OCI-M2 (cell line): Measurements from ENCODE around the gene MLLT3.

ENCODE experiments used
- DNase-seq: peaks from one replicate; lab custom pipeline; 2025; ENCODE audit not compliant: unreplicated experiment; lab: John Stamatoyannopoulos, UW

MLLT3 gene

DNA sequence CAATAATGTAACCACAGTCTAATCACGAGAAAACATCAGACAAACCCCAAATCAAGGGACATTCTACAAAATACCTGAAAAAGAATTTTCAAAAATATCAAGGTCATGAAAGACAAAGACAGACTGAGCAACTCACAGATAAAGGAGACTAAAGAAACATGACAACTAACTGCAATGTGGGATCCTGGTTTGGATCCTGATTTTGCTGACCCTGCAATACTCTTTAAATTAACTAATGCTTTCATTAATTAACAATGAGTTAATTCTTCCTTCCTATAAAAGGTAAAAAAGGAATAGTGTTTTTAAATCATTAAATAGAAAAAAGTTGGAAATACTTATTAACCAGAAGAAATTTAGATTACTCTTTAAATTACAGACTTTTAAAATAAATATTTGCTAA, 103.6 kb downstream of the MLLT3 start:
- no peak for DNase-seq

DNA sequence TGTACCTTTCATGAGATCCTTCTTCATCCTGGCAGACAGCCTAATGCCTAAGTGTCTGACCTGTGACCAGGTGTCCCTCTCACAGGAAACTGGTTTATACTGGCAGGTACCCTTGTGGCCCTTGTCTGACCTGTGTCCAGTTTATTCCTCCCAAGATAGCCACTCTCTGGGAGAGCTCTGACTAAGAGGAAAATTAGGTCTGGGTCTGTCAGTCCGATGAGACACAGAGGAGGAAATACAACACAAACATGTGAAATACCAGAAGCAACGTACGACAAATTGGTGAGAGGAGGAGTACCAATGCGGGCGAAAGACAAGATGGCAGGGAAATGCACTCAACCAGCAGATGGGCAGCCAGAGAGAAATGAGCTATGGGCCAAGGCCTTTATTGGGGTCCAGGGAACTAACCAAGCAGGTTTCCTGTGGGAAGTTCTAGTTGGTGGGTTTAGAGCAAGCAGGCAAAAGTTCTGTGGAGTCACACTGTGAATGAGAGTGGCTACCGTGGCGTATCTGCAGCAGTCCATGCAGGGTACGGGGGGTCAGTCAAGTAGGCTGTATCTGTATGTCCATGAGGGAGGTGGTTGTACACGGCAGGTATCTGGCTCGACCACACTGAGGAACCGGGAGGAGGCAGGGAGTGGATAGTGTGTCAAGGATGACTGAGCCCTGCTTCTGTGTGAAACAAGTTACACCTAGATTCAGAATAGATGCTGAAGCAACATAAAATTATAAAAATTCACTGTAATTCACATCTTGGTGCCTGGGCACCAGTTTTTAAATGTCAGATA, 109.0 kb downstream of the MLLT3 start:
- no peak for DNase-seq

DNA sequence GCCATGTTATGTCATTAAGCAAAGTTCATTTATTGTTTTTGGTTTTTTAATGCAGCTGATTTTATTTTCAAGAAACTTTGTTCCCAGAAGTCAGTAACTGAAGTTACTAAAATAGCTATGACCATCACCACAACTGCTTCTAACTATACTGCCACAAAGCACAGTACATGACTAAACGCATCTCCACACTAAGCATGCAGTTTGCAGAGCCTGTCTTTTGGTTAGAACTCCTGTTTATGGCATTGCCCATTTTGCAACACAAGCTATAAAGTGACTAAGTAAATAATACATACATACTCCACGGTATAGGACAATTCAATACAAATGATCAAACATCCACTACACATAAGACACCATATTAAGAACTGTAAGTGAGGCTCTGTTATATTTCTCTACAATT, 109.7 kb downstream of the MLLT3 start:
- DNase-seq = no peak

DNA sequence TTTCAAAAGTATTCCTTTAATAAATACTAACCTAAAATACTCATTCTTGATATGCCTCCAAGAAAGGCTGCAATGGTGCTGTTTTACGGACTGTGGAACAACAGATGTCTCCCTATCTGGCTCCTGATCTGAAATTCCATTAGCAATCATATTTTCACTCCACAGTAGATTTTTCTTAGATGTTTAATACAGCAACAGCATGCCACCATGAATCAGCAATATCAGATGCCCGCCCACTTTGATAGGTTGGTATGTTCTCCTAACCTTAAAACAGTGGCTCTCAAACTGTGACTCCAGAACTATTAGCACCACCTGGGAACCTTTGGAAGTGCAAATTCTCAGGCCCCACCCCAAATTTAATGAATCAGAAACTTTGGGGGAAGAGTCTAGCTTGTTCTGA, 110.2 kb downstream of the MLLT3 start:
- no peak for DNase-seq

DNA sequence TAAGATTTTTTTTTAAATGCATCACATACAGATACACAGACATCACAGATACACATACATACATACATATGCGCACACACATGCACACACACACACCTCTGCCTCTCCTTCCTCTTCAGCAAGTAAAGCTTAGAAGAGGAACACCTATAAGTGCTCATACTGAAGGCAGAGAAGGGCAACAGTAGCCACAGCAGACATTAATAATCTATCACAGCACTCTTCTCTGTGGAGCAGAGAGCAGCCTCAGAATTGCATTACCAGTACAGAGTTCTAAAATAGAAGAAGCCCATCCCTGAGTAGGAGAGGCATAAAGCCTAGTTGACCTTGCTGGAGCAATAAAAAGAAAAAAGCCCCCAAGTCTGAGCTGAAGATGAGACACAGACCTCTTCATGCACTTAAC, 110.6 kb downstream of the MLLT3 start:
- no peak for DNase-seq

DNA sequence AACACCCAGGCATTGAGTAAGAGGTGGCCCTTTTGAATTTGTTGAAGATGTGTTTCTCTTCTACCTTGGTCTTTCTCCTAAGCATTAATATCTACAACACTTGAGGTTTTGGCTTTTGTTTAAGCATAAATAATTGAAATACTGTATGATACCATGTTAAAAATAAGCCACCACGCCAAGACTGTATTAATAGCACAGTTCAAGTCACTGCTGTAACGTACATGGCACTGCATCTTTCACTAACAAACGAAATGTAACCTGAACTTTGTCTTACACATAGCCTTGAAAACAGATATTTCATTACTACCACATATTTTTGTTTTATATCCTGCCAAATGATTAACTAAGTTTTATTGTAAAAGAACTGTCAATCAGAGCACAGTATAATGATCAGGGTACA, 112.8 kb downstream of the MLLT3 start:
- no peak for DNase-seq

DNA sequence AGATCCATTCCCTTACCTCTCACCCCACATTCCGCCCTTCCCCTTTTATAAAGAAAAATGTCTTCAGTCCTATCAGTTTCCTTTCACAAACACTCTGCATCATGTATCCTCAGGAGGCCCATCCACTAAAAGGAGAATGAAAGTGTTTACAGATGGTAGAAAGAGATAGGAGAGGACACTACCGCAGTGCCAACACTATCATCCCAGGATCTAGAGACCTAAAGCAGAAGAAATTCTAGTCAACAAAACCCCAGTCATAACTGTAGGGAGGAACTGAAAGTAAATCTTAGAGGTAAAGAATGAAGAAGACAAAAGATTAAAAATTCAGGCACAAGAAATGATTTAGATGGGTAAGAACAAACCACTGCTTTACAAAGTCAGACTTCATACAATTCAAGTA, 114.1 kb downstream of the MLLT3 start:
- DNase-seq = no peak

DNA sequence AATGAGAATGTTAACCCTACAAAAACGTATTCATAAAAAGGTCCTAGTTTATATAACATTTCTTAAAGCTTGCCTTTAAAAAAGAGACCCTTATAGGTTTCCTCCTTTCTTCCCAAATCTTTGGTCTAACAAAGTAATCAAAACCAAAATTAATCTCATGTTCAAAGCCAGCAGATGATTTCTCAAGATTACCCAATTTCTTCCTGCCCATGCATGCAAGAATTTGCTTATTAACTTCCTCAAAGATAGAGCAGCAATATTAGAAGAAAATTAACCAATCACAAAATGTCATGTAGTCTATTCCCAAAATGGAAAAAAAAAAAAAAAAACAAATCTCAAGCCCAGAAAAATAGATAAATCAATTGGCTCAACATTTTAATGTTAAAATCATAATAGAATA, 114.9 kb downstream of the MLLT3 start:
- DNase-seq = no peak

DNA sequence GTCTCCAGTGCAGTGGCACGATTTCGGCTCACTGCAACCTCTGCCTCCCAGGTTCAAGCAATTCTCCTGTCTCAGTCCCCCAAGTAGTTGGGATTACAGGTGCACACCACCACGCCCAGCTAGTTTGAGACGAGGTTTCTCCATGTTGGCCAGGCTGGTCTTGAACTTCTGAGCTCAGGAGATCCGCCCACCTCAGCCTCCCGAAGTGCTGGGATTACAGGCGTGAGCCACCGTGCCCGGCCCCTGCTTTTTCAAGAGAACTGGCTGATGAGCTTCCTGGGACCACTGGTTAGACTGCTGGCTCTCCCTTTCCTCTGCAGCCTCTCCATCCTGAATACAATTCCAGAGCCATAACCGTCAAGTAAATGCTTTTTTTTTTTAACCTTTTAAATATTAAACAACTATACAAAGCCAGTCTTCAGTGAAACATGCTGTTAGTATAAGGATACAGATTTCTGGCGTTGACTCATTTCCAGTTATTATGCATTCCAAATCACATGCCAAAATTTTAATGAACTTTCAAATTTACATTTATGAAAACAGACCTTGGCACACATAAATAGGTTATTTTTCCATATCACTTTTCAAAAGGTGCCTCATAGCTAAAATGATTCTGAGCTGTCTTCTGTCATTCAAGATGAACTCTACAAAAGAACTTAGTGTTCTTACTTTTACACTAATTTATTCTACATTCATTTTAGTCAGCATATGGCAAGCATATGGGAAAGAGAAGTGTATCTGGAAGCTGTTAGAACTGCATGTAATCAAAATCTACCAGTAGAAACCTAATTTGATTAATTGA, 116.0 kb downstream of the MLLT3 start:
- no peak for DNase-seq

DNA sequence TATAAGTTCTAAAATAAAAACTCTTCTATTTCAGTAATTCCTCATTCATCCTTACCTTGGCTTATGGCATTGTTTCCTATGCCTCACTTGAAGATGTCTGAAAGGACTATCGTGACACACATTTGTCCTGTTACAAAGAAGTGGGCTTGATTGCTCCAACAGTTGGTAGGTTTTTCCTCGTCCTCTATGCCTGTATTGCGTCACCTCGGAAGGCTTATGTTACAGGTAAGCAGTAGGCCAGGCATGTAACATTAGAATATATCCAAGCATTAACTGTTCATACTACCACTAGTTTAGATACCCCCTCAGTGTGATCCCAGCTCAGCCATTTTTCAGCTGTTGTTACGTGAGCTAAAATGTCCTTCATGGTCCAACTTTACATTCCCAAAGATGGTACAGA, 116.7 kb downstream of the MLLT3 start:
- DNase-seq = no peak

DNA sequence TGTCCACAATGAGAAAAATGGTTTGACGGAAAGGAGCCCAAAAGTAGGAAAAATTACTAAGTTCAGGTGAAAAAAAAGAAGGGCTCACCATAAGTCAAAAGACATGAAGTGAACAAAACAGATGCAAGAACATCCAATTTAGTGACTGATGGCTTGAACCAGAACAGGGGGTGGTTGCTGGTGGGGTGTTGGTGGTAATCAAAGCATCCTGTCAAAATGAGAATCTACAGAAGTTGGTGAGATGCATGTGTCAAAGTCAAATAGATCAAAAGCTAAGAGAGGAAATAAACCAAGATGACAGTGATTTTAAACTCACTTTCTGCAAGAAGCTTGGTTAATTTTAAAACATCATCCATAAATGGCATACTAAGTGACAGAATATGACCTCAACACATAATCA, 117.4 kb downstream of the MLLT3 start:
- DNase-seq = no peak

DNA sequence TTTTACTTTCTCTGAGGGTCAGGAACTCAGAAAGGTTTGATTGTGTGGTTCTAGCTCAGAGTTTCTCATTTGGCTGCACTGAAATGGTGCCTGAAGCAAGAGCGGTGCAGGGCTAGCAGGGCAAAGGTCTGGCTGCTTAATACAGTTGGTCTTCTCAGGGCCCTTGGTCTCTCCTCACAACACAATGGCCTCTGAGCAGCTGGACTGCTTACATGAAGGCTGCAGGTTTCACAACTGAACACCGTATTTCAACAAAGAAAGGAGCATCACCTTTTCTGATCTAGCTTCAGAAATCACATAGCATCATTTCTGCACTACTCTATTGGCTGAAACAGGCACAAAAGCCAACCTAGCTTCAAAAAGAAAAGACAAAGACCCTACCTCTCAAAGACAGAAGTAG, 122.2 kb downstream of the MLLT3 start:
- no peak for DNase-seq

DNA sequence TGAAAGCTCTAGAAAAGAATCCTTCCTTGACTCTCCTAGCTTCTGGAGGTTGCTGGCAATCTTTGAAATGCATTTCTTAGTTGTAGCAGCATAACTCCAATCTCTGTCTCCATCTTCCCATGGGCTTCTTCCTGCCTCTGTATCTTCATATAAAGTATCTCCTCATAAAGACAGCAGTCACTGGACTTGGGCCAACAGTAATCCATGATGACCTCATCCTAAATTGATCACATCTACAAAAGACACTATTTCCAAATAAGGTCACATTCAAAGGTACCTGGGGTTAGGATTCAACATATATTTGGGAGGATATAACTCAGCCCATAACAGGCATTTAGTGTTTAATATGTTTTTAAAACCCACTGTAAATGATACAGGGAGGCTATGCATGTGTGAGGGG, 123.3 kb downstream of the MLLT3 start:
- DNase-seq = no peak

DNA sequence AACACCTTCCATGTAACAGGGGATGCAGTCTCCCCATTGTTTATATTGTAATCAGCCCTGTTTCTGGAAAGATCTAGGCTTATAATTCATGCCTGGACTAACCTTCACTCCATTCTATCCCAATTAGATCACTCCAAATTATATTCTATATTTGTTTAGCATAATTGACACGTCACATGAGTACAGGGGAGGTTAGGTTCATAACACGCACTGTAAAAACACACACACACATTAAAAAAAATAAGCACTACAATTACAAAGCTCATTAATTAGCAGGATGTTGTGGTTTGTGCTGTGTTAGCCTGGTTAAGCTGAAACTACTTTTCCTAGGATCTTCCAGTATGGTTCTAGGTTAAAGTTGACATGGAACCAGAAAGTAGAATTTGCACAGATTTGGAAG, 126.0 kb downstream of the MLLT3 start:
- no peak for DNase-seq

DNA sequence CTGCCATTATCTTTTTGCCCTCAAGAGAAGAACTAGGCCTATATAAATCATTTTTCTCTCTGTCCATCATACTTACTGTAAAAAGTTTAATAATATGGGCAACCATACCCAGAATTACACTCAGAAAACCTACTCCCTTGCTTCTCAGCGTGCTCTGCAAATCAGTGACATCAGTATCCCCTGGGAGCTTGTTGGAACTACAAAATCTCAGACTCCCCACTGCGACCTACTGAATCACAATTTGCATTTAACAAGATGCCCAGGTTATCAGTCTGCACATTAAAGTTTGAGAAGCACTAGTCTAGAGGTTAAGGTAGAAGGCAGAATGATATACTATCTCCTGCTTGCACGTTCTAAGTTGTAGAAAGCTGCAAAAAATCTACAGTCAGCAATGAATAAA, 127.2 kb downstream of the MLLT3 start:
- no peak for DNase-seq

DNA sequence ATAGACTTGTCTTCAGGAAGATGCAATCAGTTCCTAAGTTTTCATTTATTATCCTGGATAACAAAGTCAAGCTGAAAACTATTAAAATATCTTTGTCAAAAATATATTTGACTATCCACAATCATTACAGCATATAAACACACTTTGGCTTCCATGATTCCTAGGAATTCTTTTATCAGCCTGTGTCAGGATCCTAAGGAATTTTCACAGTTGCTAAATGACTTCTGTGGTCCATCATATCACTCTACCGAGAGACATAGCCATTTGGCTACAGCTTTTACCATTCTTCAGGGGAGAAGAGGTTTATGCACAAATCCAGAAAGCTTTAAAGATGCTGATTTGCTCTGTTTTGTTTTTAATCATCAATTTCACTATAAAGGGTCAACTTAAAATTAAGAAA, 128.3 kb downstream of the MLLT3 start:
- no peak for DNase-seq

DNA sequence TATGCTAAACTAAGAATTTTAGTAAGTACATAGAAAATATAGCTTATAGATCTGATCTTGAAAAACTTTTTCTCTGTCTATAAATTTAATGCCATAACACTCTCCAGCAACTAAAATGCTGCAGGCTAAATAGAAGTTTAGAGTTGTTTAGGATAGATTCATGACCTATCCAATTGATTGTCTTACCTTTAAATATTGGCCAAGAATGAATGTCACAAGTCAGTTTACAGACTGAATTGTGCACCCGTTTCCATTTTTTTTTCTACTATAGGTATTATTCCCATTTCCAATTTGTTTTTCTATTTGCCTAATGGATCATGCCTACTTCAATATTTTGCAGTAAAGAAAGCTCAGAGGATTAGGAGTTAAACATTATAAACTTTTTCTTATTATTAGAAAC, 129.5 kb downstream of the MLLT3 start:
- DNase-seq = no peak

DNA sequence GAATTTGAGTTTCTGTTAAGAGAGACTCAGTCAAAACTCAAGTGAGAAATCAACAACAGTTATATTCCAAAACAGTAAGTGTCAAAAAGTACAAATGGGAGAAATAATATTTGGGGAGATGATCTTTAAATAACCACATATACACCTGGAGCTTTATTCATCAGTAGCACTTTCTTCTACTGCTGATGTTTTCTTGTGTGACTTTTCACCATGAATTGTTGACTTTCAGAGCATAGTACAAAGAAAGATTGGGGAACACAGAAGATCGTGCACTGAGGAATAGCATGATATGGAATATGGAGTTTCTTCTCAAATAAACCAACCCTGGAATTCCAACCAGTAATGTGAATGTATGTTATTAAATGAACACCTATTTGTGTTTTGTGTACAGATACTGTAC, 130.7 kb downstream of the MLLT3 start:
- DNase-seq = no peak

DNA sequence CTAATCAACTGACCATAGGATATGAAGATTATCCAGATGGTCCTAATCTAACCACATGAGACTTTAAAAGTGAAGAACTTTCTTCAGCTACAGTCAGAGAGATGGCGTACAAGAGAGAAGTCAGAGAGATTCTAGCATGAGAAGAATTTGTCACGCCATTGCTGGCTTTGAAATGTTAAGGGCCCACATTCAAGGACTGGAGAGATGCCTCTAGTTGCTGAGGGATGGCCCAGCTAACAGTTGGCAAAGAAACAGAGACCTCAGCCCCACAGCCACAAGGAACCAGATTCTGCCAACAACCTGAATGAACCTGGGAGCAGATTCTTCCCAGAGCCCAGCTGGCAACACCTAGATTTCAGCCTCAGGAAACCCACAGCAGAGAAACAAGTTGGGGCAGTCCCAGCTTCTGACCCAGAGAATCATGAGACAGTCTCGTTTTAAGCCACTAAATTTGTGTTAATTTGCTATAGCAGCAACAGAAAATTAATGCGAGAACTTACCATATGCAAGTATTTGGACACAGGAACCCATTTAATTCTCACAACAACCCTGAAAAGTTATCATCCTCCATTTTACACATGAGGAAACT, 132.0 kb downstream of the MLLT3 start:
- DNase-seq = no peak

DNA sequence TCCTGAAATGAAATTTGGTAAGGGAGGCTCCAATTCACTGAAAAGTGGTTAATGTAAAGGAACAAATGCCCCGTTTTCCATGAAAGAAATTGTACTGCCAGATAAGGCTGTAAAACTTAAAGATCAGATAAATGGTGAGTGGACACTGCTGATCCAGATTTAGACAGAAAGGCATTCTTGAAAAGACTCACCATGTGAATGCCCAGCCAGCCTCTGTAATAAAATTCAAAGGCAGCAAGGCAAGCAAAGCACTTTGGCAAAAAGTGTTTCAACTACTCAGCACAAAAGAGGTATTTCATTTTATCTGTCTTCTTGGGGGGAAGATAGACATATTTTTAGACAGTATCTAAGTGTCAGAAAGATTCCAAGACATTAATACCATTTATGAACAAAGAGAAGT, 133.6 kb downstream of the MLLT3 start:
- no peak for DNase-seq

DNA sequence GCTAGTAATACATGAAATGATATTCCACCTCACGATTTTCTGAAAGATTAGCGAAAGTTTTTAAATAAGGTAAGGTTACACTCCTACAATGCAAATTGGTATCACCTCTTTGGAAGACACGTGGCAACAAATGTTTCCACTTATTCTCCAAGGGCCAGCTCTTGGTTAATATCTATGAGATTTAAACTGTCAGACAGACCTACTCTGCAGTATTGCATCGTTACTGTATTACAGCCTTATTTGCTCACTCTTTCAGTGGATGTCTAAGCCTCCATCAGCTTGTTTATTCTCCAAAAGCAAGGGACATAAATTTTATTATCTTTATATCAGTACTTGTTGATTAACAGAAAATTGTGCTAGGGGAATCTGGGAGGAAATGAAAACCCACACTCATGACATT, 135.7 kb downstream of the MLLT3 start:
- no peak for DNase-seq

DNA sequence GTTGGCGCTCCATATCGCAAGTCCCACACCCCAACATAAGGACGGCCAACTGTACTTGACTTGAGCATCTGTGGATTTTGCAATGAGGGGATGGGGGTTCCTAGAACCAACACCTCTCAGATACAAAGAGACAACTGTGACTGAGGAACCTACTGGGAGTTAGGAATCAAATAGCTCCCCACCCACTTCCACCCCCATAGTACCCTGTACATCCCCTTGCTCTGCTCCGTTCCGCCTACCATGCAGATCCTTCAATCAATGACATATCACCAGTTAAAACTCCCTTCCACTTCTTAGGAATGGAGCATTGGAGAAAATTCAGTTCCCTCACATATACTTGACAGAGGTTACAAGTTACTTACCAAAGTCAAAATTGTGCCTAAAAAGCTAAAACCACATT, 140.9 kb downstream of the MLLT3 start:
- no peak for DNase-seq
